Measurements from ENCODE around the gene PALLD.

DNA sequence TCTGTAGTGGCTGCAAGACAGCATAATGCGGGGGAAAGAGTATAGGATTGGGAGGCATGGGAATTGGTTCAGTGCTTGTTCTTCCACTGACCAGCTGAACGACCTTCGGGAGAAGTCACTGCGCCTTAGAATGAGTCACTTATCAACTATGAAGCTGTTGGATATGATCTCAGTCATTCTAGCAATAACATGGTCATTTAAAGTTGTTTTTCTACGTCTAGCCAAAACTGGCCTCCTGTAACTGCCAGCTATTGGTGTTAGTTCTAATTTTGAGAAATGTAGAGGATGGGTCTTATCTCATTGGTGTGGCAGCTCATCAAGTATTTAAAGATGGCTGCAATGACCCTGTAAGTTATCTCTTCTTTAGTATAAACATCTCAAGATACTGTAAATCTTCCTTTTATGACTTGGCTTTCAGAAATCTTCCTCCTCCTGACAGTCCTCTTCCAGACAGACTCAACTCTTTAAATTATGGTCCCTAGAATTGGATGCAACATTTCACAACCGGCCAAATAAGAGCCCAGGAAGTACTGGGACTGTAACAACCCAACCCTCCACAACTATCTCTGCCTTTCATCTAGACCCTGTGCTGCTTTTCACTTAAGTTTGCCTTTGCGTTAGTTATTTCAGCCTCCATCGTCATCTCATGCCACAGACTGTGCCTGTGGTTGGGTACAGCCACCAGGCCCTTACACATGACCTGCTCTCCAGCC is 269.9 kb downstream of the PALLD start:
- TF ChIP-seq, protein P1, sequence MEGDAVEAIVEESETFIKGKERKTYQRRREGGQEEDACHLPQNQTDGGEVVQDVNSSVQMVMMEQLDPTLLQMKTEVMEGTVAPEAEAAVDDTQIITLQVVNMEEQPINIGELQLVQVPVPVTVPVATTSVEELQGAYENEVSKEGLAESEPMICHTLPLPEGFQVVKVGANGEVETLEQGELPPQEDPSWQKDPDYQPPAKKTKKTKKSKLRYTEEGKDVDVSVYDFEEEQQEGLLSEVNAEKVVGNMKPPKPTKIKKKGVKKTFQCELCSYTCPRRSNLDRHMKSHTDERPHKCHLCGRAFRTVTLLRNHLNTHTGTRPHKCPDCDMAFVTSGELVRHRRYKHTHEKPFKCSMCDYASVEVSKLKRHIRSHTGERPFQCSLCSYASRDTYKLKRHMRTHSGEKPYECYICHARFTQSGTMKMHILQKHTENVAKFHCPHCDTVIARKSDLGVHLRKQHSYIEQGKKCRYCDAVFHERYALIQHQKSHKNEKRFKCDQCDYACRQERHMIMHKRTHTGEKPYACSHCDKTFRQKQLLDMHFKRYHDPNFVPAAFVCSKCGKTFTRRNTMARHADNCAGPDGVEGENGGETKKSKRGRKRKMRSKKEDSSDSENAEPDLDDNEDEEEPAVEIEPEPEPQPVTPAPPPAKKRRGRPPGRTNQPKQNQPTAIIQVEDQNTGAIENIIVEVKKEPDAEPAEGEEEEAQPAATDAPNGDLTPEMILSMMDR (IDR thresholded peaks at IDR 0.05; ENCODE audit: borderline replicate concordance, extremely low read depth, low read length, poor library complexity, severe bottlenecking), result no peak
- no peak for TF ChIP-seq EZH2 (IDR thresholded peaks at IDR 0.05; ENCODE audit: borderline replicate concordance, low read depth, low read length, severe bottlenecking)
